Right lobe of liver (tissue), 4 donors: ENCODE data around the gene FUT7.

Experiments
- POLR2A ChIP-seq: fragments of 450-650 bp; IDR thresholded peaks from one replicate; pipeline ENCODE4 v1.6.1; 2017; ENCODE audit warnings: antibody characterized with exemption, mild to moderate bottlenecking
- TF ChIP-seq, protein P1 (sequence below), 4 donors: fragments of 200-600 bp in 3 of 4; fragments of 450-650 bp in 1 of 4; IDR thresholded peaks; one replicate each; pipeline versions ENCODE4 v1.5.1 to v1.8.0; 2016 to 2022; ENCODE audit warnings: antibody characterized with exemption in 4 of 4, mild to moderate bottlenecking in 2 of 4
- donor health status: DM: no; HTN: no; CAD: no.
- donor health status: DM: no; HTN: no; CAD: no.
- donor health status: DM: no; HTN: yes; CAD: no.

DNA sequence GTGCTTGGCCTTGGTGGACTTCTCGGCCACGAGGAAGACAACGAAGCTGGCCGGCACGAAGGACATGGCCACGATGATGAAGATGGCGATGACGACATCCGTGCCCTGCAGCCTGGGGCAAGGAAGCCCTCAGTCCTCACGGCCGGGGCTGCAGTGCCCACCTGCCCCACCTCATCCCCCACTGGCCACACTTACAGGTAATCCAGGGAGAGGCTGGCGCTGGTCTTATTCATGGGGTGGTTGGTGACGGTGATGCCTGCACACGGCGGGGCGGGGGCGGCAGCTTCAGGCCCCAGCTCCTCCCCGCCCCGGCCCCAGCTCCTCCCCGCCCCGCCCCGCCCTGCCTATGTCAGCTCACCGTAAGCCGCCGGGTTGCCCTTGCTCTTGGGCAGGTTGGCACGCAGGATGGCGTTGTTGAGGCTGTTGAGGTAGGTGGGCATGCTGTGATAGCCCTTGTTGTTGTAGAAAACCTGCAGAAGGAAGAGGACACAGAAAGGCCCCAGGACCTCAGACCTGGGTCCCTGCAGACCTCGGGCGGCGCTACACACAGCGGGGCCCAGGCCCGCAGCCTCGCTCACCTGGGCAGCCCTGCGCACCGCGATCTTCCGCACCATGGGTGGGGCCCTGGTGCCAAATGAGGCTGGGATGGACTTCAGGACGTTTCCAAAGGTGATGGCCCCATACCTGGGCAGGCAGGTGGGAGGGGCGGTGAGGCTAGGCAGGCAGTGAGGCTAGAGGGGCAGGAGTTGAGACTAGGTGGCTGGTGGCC is 19.8 kb downstream of the FUT7 start:
- TF ChIP-seq, protein P1, sequence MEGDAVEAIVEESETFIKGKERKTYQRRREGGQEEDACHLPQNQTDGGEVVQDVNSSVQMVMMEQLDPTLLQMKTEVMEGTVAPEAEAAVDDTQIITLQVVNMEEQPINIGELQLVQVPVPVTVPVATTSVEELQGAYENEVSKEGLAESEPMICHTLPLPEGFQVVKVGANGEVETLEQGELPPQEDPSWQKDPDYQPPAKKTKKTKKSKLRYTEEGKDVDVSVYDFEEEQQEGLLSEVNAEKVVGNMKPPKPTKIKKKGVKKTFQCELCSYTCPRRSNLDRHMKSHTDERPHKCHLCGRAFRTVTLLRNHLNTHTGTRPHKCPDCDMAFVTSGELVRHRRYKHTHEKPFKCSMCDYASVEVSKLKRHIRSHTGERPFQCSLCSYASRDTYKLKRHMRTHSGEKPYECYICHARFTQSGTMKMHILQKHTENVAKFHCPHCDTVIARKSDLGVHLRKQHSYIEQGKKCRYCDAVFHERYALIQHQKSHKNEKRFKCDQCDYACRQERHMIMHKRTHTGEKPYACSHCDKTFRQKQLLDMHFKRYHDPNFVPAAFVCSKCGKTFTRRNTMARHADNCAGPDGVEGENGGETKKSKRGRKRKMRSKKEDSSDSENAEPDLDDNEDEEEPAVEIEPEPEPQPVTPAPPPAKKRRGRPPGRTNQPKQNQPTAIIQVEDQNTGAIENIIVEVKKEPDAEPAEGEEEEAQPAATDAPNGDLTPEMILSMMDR (IDR thresholded peaks at IDR 0.05): no peak
- no peak for TF ChIP-seq POLR2A
